GM23338 (cell line): ENCODE results near the gene COX7B2. TPM values are rescaled to one million over a fixed set of nuclear protein-coding genes. Genes with fewer than 3 reads are reported as not detected.

Experiments used
- ATAC-seq: fragments of 200-7000 bp; cut with Tn5 transposase; 3 replicates; pipeline ENCODE4 v1.9.1; 2020
- DNase-seq: peaks from one replicate; pipeline ENCODE4 v3.0.0-alpha.2; 2015; ENCODE audit warnings: low spot score
- H2AFZ ChIP-seq: fragments of 200-600 bp; sonication (generic); 2 replicates; pipeline ENCODE4 v1.8.0; 2016; ENCODE audit warnings: antibody characterized with exemption, mild to moderate bottlenecking, moderate library complexity
- H3F3A ChIP-seq: fragments of 200-600 bp; sonication (generic); replicated peaks from 2 replicates; pipeline ENCODE4 v1.8.0; 2017; ENCODE audit warnings: antibody characterized with exemption, mixed run types, low read depth
- H3K27ac ChIP-seq: fragments of 200-600 bp; sonication (generic); 2 replicates; pipeline ENCODE4 v1.6.1; 2016; ENCODE audit warnings: low read depth
- H3K27me3 ChIP-seq: fragments of 200-600 bp; sonication (generic); 2 replicates; pipeline ENCODE4 v1.8.0; 2016; ENCODE audit warnings: mild to moderate bottlenecking, mixed run types, moderate library complexity; ENCODE audit not compliant: insufficient read depth
- H3K36me3 ChIP-seq: fragments of 200-600 bp; sonication (generic); 2 replicates; pipeline ENCODE4 v1.8.0; 2016; ENCODE audit warnings: mild to moderate bottlenecking; ENCODE audit not compliant: insufficient read depth
- H3K4me1 ChIP-seq: fragments of 200-600 bp; sonication (generic); 2 replicates; pipeline ENCODE4 v1.8.0; 2016; ENCODE audit warnings: mild to moderate bottlenecking, moderate library complexity; ENCODE audit not compliant: insufficient read depth
- H3K4me2 ChIP-seq: fragments of 200-600 bp; sonication (generic); 2 replicates; pipeline ENCODE4 v1.7.1; 2017; ENCODE audit warnings: mixed run types
- H3K4me3 ChIP-seq: fragments of 200-600 bp; sonication (generic); 2 replicates; pipeline ENCODE4 v1.6.1; 2016; ENCODE audit warnings: mixed run types
- H3K79me2 ChIP-seq: fragments of 200-600 bp; sonication (generic); replicated peaks from 2 replicates; pipeline ENCODE4 v1.8.0; 2017; ENCODE audit warnings: mild to moderate bottlenecking; ENCODE audit not compliant: insufficient read depth
- H3K9me2 ChIP-seq: fragments of 200-600 bp; sonication (generic); 2 replicates; pipeline ENCODE4 v1.8.0; 2017; ENCODE audit not compliant: insufficient read depth
- H4K20me1 ChIP-seq: fragments of 200-600 bp; sonication (generic); replicated peaks from 2 replicates; pipeline ENCODE4 v1.8.0; 2017; ENCODE audit warnings: mild to moderate bottlenecking; ENCODE audit not compliant: insufficient read depth
- H3K27ac Mint-ChIP-seq: 2 replicates; pipeline ENCODE4 v1.8.0; 2020; ENCODE audit warnings: inconsistent platforms, mild to moderate bottlenecking, moderate library complexity, mixed read lengths
- H3K27me3 Mint-ChIP-seq: 3 replicates; pipeline ENCODE4 v1.8.0; 2022; ENCODE audit warnings: low read depth, mild to moderate bottlenecking, moderate library complexity, mixed read lengths, inconsistent platforms; ENCODE audit not compliant: insufficient read depth, poor library complexity
- H3K36me3 Mint-ChIP-seq: 3 replicates; pipeline ENCODE4 v1.8.0; 2021; ENCODE audit warnings: low read depth, mild to moderate bottlenecking, inconsistent platforms, moderate library complexity, mixed read lengths
- H3K4me1 Mint-ChIP-seq: 3 replicates; pipeline ENCODE4 v1.8.0; 2020; ENCODE audit warnings: mild to moderate bottlenecking, inconsistent platforms, mixed read lengths
- H3K4me3 Mint-ChIP-seq: 3 replicates; pipeline ENCODE4 v1.8.0; 2021; ENCODE audit warnings: moderate library complexity, mild to moderate bottlenecking, inconsistent platforms, mixed read lengths
- H3K9me3 Mint-ChIP-seq: 3 replicates; pipeline ENCODE4 v1.8.0; 2020; ENCODE audit warnings: moderate library complexity, mild to moderate bottlenecking, inconsistent platforms, mixed read lengths
- EZH2 ChIP-seq: fragments of 200-600 bp; sonication (generic); IDR thresholded peaks from one replicate; pipeline ENCODE4 v1.8.0; 2017; ENCODE audit warnings: antibody characterized with exemption, mild to moderate bottlenecking, low read depth; ENCODE audit not compliant: unreplicated experiment
- EZH2phosphoT487 ChIP-seq: fragments of 200-600 bp; sonication (generic); IDR thresholded peaks from one replicate; pipeline ENCODE4 v1.8.1; 2018; ENCODE audit warnings: antibody characterized with exemption; ENCODE audit not compliant: unreplicated experiment
- NANOG ChIP-seq: IDR thresholded peaks from 2 replicates; pipeline ENCODE4 v1.6.1; 2016; ENCODE audit warnings: antibody characterized with exemption, borderline replicate concordance
- ZNF114 ChIP-seq: fragments of 250-450 bp; sonication (Bioruptor Pico); IDR thresholded peaks from 2 replicates; pipeline ENCODE4 v1.5.0; 2020; ENCODE audit warnings: mild to moderate bottlenecking, moderate library complexity
- ZNF331 ChIP-seq: fragments of 250-450 bp; sonication (Bioruptor Pico); IDR thresholded peaks from 2 replicates; pipeline ENCODE4 v1.5.0; 2020; ENCODE audit warnings: low read depth, mild to moderate bottlenecking, moderate library complexity
- ZNF462 ChIP-seq: fragments of 250-450 bp; sonication (Bioruptor Pico); IDR thresholded peaks from 2 replicates; pipeline ENCODE4 v1.5.0; 2020; ENCODE audit warnings: mild to moderate bottlenecking, moderate library complexity
- polyA plus RNA-seq: library from polyadenylated mRNA; unstranded; fragments of >200 nt; fragmentation: Nextera tagmentation; extraction: Ambion mirVana; gene quantifications from 2 replicates; pipeline ENCODE4 v1.2.1, GENCODE V29; 2016
- total RNA-seq: library from RNA; depleted of rRNA; stranded (reverse); fragments of >200 nt; shearing (Covaris generic); gene quantifications from 2 replicates; pipeline ENCODE4 v1.2.3, GENCODE V29; 2014

The COX7B2 gene
- total and polyA plus RNA-seq, 2 experiments from 2014 or later, result not detected

- Histone ChIP-seq H3K4me1 (no peaks in the 10 kb centered on the region), H3K9me2 (no peaks in the 10 kb centered on the region), H3K4me3 (no peak overlapping the region), H2AFZ (peak overlapping the region; percentile 79; the same call in 1 of the 2 replicates), H3K4me2 (no peak overlapping the region), H3K27me3 (no peaks in the 10 kb centered on the region), H3K27ac (no peak overlapping the region), H3K36me3 (no peaks in the 10 kb centered on the region), H3F3A (no peaks in the 10 kb centered on the region), H3K79me2 (no peaks in the 10 kb centered on the region), H4K20me1 (no peaks in the 10 kb centered on the region)
- TF ChIP-seq EZH2phosphoT487, result no peak
- no peak for TF ChIP-seq EZH2
- TF ChIP-seq ZNF331 (CRISPR knock-in tag), result no peak
- no peak for TF ChIP-seq ZNF114
- no peak for TF ChIP-seq ZNF462 (CRISPR knock-in tag)
- no peak for TF ChIP-seq NANOG
- ATAC-seq (no peak), DNase-seq (no peak)
- Mint-ChIP-seq H3K36me3 (no peaks in the 10 kb centered on the region), H3K9me3 (no peaks in the 10 kb centered on the region), H3K27me3 (no peaks in the 10 kb centered on the region), H3K4me1 (no peaks in the 10 kb centered on the region), H3K27ac (0 out of 2 replicates have a peak overlapping the region, but pooled peaks have one; percentile 29), H3K4me3 (no peak overlapping the region)
Measured at GRCh38 chr4:46947541-46947940, 38.5 kb upstream of the COX7B2 start.
